GM12873 (cell line): ENCODE results near the gene OVAAL.

Experiments used
- CTCF ChIP-seq: IDR thresholded peaks from 2 replicates; pipeline ENCODE4 v1.5.1; 2012; ENCODE audit warnings: low read depth, mild to moderate bottlenecking, moderate library complexity, low read length, control low read depth; ENCODE audit not compliant: insufficient read depth; ENCODE audit errors: missing control alignments

OVAAL gene

GRCh38 chr1:180522213-180522515 is 36.6 kb upstream of the OVAAL start:
- no peak for TF ChIP-seq CTCF

- TF ChIP-seq CTCF: no peak
Measured at GRCh38 chr1:180524160-180524914, 34.4 kb upstream of the OVAAL start.

GRCh38 chr1:180524915-180525714 is 33.6 kb upstream of the OVAAL start:
- no peak for TF ChIP-seq CTCF

GRCh38 chr1:180525715-180526039 is 33.1 kb upstream of the OVAAL start:
- no peak for TF ChIP-seq CTCF

GRCh38 chr1:180527101-180527669 is 31.6 kb upstream of the OVAAL start:
- no peak for TF ChIP-seq CTCF

- no peak for TF ChIP-seq CTCF
Measured at GRCh38 chr1:180528868-180529470, 29.8 kb upstream of the OVAAL start.

GRCh38 chr1:180530501-180530900 is 28.3 kb upstream of the OVAAL start:
- no peak for TF ChIP-seq CTCF
